ENCODE results near the gene ZFAND3.
"Not testable (repeated sequence)": the region's sequence is repeated elsewhere in the genome, so short reads cannot be mapped to it uniquely, and the experiment has no call there.

DNA sequence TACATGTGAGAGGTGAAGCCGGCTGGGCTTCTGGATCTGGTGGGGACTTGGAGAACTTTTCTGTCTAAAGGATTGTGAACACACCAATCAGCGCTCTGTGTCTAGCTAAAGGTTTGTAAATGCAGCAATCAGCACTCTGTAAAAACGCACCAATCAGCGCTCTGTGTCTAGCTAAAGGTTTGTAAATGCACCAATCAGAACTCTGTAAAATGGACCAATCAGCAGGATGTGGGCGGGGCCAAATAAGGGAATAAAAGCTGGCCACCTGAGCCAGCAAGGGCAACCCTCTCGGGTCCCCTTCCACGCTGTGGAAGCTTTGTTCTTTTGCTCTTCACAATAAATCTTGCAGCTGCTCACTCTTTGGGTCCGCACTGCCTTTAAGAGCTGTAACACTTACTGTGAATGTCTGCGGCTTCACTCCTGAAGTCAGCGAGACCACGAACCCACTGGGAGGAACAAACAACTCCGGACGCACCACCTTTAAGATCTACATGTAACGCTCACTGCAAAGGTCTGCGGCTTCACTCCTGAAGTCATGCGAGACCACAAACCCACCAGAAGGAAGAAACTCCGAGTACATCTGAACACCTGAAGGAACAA is 143.1 kb downstream of the ZFAND3 start:
- not testable (repeated sequence) for TF ChIP-seq ZFX (IDR thresholded peaks at IDR 0.05; ENCODE audit: borderline replicate concordance); CTCF (IDR thresholded peaks at IDR 0.05)
